ENCODE data around the gene ANKRD33B.

- TF ChIP-seq ZNF324 (CRISPR knock-in tag; IDR thresholded peaks at IDR 0.05) (no peak), FOXA1 (IDR thresholded peaks at IDR 0.05; ENCODE audit: borderline replicate concordance) (no peak), BHLHE40 (IDR thresholded peaks at IDR 0.05; ENCODE audit: low read length) (no peak)
- TF ChIP-seq, protein P1, sequence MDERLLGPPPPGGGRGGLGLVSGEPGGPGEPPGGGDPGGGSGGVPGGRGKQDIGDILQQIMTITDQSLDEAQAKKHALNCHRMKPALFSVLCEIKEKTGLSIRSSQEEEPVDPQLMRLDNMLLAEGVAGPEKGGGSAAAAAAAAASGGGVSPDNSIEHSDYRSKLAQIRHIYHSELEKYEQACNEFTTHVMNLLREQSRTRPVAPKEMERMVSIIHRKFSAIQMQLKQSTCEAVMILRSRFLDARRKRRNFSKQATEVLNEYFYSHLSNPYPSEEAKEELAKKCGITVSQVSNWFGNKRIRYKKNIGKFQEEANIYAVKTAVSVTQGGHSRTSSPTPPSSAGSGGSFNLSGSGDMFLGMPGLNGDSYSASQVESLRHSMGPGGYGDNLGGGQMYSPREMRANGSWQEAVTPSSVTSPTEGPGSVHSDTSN (CRISPR knock-in tag; IDR thresholded peaks at IDR 0.05; ENCODE audit: low read depth), result no peak
- TF ChIP-seq, protein P1 (tag; conservative IDR thresholded peaks at IDR 0.05; ENCODE audit: low read depth), result no peak
- TF ChIP-seq, protein P2, sequence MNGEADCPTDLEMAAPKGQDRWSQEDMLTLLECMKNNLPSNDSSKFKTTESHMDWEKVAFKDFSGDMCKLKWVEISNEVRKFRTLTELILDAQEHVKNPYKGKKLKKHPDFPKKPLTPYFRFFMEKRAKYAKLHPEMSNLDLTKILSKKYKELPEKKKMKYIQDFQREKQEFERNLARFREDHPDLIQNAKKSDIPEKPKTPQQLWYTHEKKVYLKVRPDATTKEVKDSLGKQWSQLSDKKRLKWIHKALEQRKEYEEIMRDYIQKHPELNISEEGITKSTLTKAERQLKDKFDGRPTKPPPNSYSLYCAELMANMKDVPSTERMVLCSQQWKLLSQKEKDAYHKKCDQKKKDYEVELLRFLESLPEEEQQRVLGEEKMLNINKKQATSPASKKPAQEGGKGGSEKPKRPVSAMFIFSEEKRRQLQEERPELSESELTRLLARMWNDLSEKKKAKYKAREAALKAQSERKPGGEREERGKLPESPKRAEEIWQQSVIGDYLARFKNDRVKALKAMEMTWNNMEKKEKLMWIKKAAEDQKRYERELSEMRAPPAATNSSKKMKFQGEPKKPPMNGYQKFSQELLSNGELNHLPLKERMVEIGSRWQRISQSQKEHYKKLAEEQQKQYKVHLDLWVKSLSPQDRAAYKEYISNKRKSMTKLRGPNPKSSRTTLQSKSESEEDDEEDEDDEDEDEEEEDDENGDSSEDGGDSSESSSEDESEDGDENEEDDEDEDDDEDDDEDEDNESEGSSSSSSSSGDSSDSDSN (IDR thresholded peaks at IDR 0.05; ENCODE audit: borderline replicate concordance in 1 of 2, low read depth in 2 of 2, low read length in 2 of 2), result no peak
Measured at GRCh38 chr5:10679336-10679988, 115.6 kb downstream of the ANKRD33B start.

Data from K562 (cell line).